Epithelial cell of proximal tubule (primary cell): ENCODE measurements around the gene RMRP. TPM values are rescaled to one million over a fixed set of nuclear protein-coding genes. Genes with fewer than 3 reads are reported as not detected.
"Not testable (repeated sequence)": the region's sequence is repeated elsewhere in the genome, so short reads cannot be mapped to it uniquely, and the experiment has no call there.

Source experiments
- DNase-seq: peaks from one replicate; pipeline ENCODE4 v3.0.0-alpha.2; 2011; ENCODE audit warnings: low read depth
- H3K4me3 ChIP-seq: 2 replicates; pipeline ENCODE4 v1.5.1; 2011; ENCODE audit warnings: low read depth, mild to moderate bottlenecking, low read length
- CTCF ChIP-seq: conservative IDR thresholded peaks from 2 replicates; pipeline ENCODE4 v1.5.1; 2012; ENCODE audit warnings: low read depth, mild to moderate bottlenecking, low read length
- total RNA-seq: library from RNA; depleted of rRNA; stranded (reverse); fragments of >200 nt; gene quantifications from 2 replicates; pipeline ENCODE4 v1.2.3, GENCODE V29; 2015

The RMRP gene
- total RNA-seq, 1 donor from 2014 or later: 3,154 TPM

GRCh38 chr9:35651956-35652828 is 5.6 kb downstream of the RMRP start:
- no peak overlapping the region for H3K4me3 ChIP-seq
- TF ChIP-seq CTCF: no peak
- DNase-seq: no peak

GRCh38 chr9:35650341-35651158 is 7.3 kb downstream of the RMRP start, which contains the start of gene SIT1:
Gene SIT1, minus strand, starts transcription at chr9:35650931. Its CDS starts 78 bp downstream, at chr9:35650853.
- DNase-seq: no peak
- no peak for TF ChIP-seq CTCF
- H3K4me3 ChIP-seq: no peak within 1 kb of the TSS

- no peak overlapping the region for H3K4me3 ChIP-seq
- no peak for TF ChIP-seq CTCF
- no peak for DNase-seq
These were observed 8.1 kb downstream of the RMRP start for GRCh38 chr9:35649431-35650340.

DNA sequence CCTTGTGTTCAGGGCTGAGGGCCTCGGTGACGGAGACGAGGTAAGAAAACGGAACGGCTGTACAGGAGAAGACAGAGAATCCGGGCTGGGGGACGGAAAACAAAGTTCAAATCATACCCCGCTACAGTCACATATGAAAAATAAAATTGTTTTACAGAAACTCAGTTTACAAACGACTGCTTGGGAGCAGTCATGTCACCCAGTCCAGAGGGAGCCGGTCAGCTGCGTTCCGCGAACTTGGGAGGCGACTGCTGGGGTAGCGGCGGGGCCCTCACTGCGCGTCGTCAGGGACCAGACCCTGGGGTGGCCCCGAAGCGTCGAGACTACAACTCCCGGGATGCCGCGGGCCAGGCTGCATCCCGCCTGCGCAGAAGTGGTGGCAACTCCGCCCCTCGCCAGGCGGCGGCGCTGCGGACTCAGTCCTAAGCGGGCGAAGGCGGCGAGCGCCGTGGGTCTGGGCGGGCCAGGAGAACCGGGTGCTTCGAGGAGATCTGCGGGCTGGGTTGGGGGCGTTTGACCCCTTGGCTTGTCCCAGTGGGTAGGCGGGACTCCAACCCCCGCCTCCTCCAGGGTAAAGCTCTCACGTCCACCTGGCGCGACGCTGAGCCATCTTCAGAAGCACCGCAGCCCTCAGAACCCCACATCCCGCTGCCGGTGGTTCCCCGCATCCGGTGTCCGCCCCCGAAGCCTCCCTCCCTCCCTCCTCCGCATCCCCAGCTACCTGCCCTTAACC is 11.1 kb downstream of the RMRP start:
- DNase-seq: no peak
- peak; percentile 74 for TF ChIP-seq CTCF
- peak overlapping the region; percentile 69 for H3K4me3 ChIP-seq

DNA sequence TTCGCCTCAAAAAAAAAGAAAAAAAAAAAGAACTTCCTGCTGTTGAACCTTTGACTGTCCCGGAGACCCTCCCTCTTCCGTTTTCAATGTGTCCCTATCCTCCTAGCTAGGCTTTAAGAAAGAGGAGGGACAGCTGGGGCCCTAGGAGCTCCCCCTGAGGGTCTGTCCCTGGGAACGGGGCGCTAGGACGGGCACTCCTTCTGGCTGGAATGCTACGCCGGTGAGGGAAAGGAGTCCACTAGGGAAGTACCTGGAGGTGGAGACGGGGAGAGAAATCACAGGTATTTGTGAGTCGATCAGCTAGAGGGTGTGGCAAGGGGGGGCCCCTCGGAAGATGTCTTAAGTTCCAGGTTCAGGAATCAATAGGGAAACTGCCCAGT is 11.7 kb downstream of the RMRP start:
- TF ChIP-seq CTCF: peak; percentile 41
- DNase-seq: no peak

DNA sequence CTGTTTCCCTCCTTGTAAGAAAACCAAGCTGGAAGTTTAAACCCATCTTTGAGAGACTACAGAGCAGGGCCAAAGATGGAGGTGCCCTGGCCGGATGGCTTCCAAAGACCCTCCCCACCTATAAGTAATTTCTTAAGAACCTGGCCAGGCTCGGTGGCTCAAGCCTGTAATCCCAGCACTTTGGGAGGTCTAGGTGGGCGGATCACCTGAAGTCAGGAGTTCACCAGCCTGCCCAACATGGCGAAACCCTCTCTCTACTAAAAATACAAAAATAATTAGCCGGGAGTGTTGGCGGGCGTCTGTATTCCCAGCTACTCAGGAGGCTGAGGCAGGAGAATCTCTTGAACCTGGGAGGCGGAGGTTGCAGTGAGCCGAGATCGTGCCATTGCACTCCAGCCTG is 12.1 kb downstream of the RMRP start:
- not testable (repeated sequence) for DNase-seq
- peak overlapping the region; percentile 69 for H3K4me3 ChIP-seq

More for the DNA sequence above, 11.7 kb downstream of the RMRP start:
- H3K4me3 ChIP-seq: peak overlapping the region; percentile 69
